ENCODE measurements around the gene URI1. TPM values are rescaled to one million over a fixed set of nuclear protein-coding genes. Genes with fewer than 3 reads are reported as not detected.
A peak's percentile ranks its signal among the peaks of the same experiment; 100 is the strongest.

Gene URI1
- total and polyA plus RNA-seq, 3 donors from 2014 or later = 71.4 to 105 (median 104) TPM

GRCh38 chr19:29966588-29967249, 24.7 kb downstream of the URI1 start:
- Histone ChIP-seq H3K4me1 (peaks cover 32% of the 10 kb centered on the region), H3K4me3 (no peak overlapping the region), H3K27me3 (no peaks in the 10 kb centered on the region), H3K36me3 (ENCODE audit: low read depth, missing control alignments) (no peaks in the 10 kb centered on the region), H3K9me3 (no peaks in the 10 kb centered on the region), H3K27ac (no peak overlapping the region)
- intact Hi-C loops (cut with DNase I; ENCODE audit: low total_unique reads) = no loop called here
- no peak for DNase-seq
- TF ChIP-seq CTCF (IDR thresholded peaks at IDR 0.05) (no peak), POLR2A (IDR thresholded peaks at IDR 0.05) (no peak)

- H3K9me3 ChIP-seq = no peaks in the 10 kb centered on the region
- peak; percentile 23 for DNase-seq
- no peak overlapping the region for H3K27ac ChIP-seq
- intact Hi-C loops (cut with DNase I; ENCODE audit: low total_unique reads) = no loop called here
- no peak for TF ChIP-seq POLR2A (IDR thresholded peaks at IDR 0.05)
- no peak for TF ChIP-seq CTCF (IDR thresholded peaks at IDR 0.05)
- H3K27me3 ChIP-seq = no peaks in the 10 kb centered on the region
- no peak overlapping the region for H3K4me3 ChIP-seq
- H3K36me3 ChIP-seq (ENCODE audit: low read depth, missing control alignments) = no peaks in the 10 kb centered on the region
- H3K4me1 ChIP-seq = peaks cover 32% of the 10 kb centered on the region
- WGBS, 2 donors = 41 to 47% methylated on average over 3 of the region's 3 CpGs
Measured at GRCh38 chr19:29967623-29968022, 25.6 kb downstream of the URI1 start.

- DNase-seq = no peak
- no peak overlapping the region for H3K4me3 ChIP-seq
- WGBS, 2 donors = 55 to 56% methylated on average over 3 of the region's 3 CpGs
- TF ChIP-seq CTCF (IDR thresholded peaks at IDR 0.05) (no peak), POLR2A (IDR thresholded peaks at IDR 0.05) (no peak)
- peaks cover 12% of the 10 kb centered on the region for H3K4me1 ChIP-seq
- H3K36me3 ChIP-seq (ENCODE audit: low read depth, missing control alignments) = no peaks in the 10 kb centered on the region
- intact Hi-C loops (cut with DNase I; ENCODE audit: low total_unique reads) = no loop called here
- no peaks in the 10 kb centered on the region for H3K27me3 ChIP-seq
- no peaks in the 10 kb centered on the region for H3K9me3 ChIP-seq
- no peak overlapping the region for H3K27ac ChIP-seq
Measured at GRCh38 chr19:29969891-29970290, 27.9 kb downstream of the URI1 start.

- intact Hi-C loops (cut with DNase I; ENCODE audit: low total_unique reads) = no loop called here
- WGBS, 2 donors = 63 to 72% methylated on average over 2 of the region's 2 CpGs
- peaks cover 4% of the 10 kb centered on the region for H3K4me1 ChIP-seq
- H3K27me3 ChIP-seq = no peaks in the 10 kb centered on the region
- no peak for DNase-seq
- TF ChIP-seq CTCF (IDR thresholded peaks at IDR 0.05) (no peak), POLR2A (IDR thresholded peaks at IDR 0.05) (no peak)
- no peak overlapping the region for H3K27ac ChIP-seq
- H3K4me3 ChIP-seq = no peak overlapping the region
- H3K36me3 ChIP-seq (ENCODE audit: low read depth, missing control alignments) = no peaks in the 10 kb centered on the region
- no peaks in the 10 kb centered on the region for H3K9me3 ChIP-seq
Measured at GRCh38 chr19:29971002-29971401, 29.0 kb downstream of the URI1 start.

GRCh38 chr19:29971648-29972047, 29.6 kb downstream of the URI1 start:
- DNase-seq = no peak
- intact Hi-C loops (cut with DNase I; ENCODE audit: low total_unique reads) = no loop called here
- WGBS, 2 donors = 86 to 90% methylated on average over 3 of the region's 3 CpGs
- Histone ChIP-seq H3K9me3 (no peaks in the 10 kb centered on the region), H3K4me1 (peaks cover 4% of the 10 kb centered on the region), H3K4me3 (no peak overlapping the region), H3K27ac (no peak overlapping the region), H3K36me3 (ENCODE audit: low read depth, missing control alignments) (no peaks in the 10 kb centered on the region), H3K27me3 (no peaks in the 10 kb centered on the region)
- TF ChIP-seq POLR2A (IDR thresholded peaks at IDR 0.05) (no peak), CTCF (IDR thresholded peaks at IDR 0.05) (no peak)
